T-helper 22 cell (primary cell): ENCODE results near the gene RPEL1.

Experiments used
- DNase-seq: peaks from one replicate; pipeline ENCODE4 v3.0.0-alpha.2; 2020; ENCODE audit warnings: low read depth

The RPEL1 gene

DNA sequence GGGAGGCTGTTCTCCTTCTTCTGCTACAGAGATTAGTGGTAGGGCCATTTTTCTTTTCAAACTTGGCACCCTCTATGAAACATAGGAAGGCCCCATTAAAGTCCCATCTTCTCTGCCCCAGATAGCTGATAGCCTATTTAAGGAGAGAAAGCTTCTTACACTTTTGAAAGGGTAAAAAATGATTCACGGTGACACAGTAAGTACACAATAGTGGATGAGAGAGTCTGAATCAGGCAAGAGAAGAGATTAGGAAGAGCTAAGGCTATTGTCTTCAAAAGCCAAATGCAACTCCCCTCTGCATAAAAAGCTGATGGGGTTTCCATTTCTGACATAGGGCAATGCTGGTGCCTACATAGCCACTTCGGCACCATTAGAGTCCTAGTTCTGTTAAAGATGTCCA is 34.8 kb downstream of the RPEL1 start:
- DNase-seq, result no peak

GRCh38 chr10:103281753-103282152 is 36.1 kb downstream of the RPEL1 start:
- DNase-seq, result no peak

GRCh38 chr10:103282961-103283360 is 37.3 kb downstream of the RPEL1 start:
- no peak for DNase-seq

- no peak for DNase-seq
Observed at GRCh38 chr10:103284170-103284569, 38.5 kb downstream of the RPEL1 start.

DNA sequence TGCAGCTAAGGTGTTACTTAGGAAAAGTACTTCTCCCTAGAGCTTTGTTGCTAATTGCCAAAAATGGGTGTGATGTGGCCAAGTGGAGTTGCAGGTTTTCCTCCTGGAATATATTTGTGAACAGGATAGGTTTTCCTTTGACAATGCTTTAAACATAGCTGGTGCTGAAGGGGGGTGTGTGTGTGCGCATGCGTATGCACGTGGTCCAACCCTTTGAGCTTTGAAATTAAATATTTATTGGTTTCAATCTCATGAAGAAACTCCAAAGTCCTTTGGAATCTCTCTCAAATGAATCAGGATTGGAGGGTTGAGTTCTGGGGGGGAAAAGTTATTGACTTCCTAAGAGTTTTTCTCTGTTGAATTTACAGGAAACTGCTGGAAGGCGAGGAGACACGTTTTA is 42.3 kb downstream of the RPEL1 start:
- DNase-seq, result no peak

DNA sequence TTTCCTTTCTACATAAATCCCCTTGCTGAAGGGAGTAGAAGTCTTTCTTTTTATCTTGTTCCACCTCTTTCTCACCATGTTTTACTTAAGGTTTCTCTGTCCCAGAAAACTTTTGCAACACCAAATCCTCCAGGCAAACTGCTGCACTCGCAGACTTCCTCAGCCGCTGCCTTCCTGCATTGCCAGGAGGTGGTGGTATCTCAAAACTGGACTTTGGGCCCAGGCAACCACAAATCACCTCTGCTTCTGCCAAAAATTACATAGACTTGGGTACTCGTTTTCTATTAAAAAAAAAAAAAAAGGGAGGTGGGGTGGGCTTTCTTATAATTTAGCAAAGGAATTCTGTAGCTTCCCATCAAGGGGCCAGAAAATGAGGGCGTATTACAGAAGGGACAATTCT is 45.9 kb downstream of the RPEL1 start:
- no peak for DNase-seq

- DNase-seq, result no peak
Observed at GRCh38 chr10:103295374-103296015, 49.8 kb downstream of the RPEL1 start.
